ENCODE measurements around the gene SLC44A1. TPM values are rescaled to one million over a fixed set of nuclear protein-coding genes. Genes with fewer than 3 reads are reported as not detected.

Gene SLC44A1
- total RNA-seq, 4 donors from 2014 or later: 45.3 to 74.9 (median 67.7) TPM

GRCh38 chr9:105218673-105219072 lies 25.8 kb upstream of the SLC44A1 start:
- WGBS, 2 donors: 67 to 71% methylated on average over 5 of the region's 5 CpGs
- no peak for DNase-seq (ENCODE audit: low spot score in 2 of 2)
- Histone ChIP-seq H3K27ac (no peak overlapping the region), H3K27me3 (no peaks in the 10 kb centered on the region), H3K4me1 (peaks cover 0 to 7% (median 3%) of the 10 kb centered on the region in 4 donors), H3K9me3 (peaks cover 0 to 15% (median 2%) of the 10 kb centered on the region in 4 donors), H3K36me3 (no peaks in the 10 kb centered on the region), H3K4me3 (no peak overlapping the region)
- TF ChIP-seq CTCF (IDR thresholded peaks at IDR 0.05) (no peak), POLR2A (IDR thresholded peaks at IDR 0.05) (no peak), EP300 (IDR thresholded peaks at IDR 0.05) (no peak)

- peaks cover 0 to 22% (median 6%) of the 10 kb centered on the region in 4 donors for H3K9me3 ChIP-seq
- no peaks in the 10 kb centered on the region for H3K36me3 ChIP-seq
- H3K27ac ChIP-seq: no peak overlapping the region
- no peak overlapping the region for H3K4me3 ChIP-seq
- TF ChIP-seq POLR2A (IDR thresholded peaks at IDR 0.05) (no peak), CTCF (IDR thresholded peaks at IDR 0.05) (no peak), EP300 (IDR thresholded peaks at IDR 0.05) (no peak)
- WGBS, 2 donors: 36 to 50% methylated on average over 1 of the region's 1 CpG
- H3K4me1 ChIP-seq: peaks cover 0 to 7% (median 3%) of the 10 kb centered on the region in 4 donors
- no peak for DNase-seq (ENCODE audit: low spot score in 2 of 2)
- H3K27me3 ChIP-seq: no peaks in the 10 kb centered on the region
Observed at GRCh38 chr9:105219291-105219805, 25.1 kb upstream of the SLC44A1 start.

GRCh38 chr9:105220451-105220850 lies 24.0 kb upstream of the SLC44A1 start:
- 89 to 90% methylated on average over 3 of the region's 3 CpGs for WGBS, 2 donors
- peaks cover 0 to 7% (median 3%) of the 10 kb centered on the region in 4 donors for H3K4me1 ChIP-seq

GRCh38 chr9:105223544-105224140 lies 20.8 kb upstream of the SLC44A1 start:
- Histone ChIP-seq H3K4me1 (no peaks in the 10 kb centered on the region), H3K4me3 (no peak overlapping the region), H3K9me3 (peaks cover 0 to 33% (median 8%) of the 10 kb centered on the region in 4 donors), H3K27me3 (no peaks in the 10 kb centered on the region), H3K36me3 (no peaks in the 10 kb centered on the region), H3K27ac (no peak overlapping the region)
- WGBS, 2 donors: 92 to 98% methylated on average over 2 of the region's 2 CpGs
- TF ChIP-seq EP300 (IDR thresholded peaks at IDR 0.05) (no peak), POLR2A (IDR thresholded peaks at IDR 0.05) (no peak), CTCF (IDR thresholded peaks at IDR 0.05) (no peak)
- DNase-seq (ENCODE audit: low spot score in 2 of 2): no peak

More at GRCh38 chr9:105220451-105220850, 24.0 kb upstream of the SLC44A1 start:
- DNase-seq (ENCODE audit: low spot score in 2 of 2): no peak
- Histone ChIP-seq H3K4me3 (no peak overlapping the region), H3K27ac (no peak overlapping the region), H3K36me3 (no peaks in the 10 kb centered on the region), H3K27me3 (no peaks in the 10 kb centered on the region), H3K9me3 (peaks cover 0 to 33% (median 8%) of the 10 kb centered on the region in 4 donors)
- TF ChIP-seq CTCF (IDR thresholded peaks at IDR 0.05): no peak
- TF ChIP-seq EP300 (IDR thresholded peaks at IDR 0.05): no peak
- TF ChIP-seq POLR2A (IDR thresholded peaks at IDR 0.05): no peak

GRCh38 chr9:105226055-105226454 lies 18.4 kb upstream of the SLC44A1 start:
- Histone ChIP-seq H3K4me3 (no peak overlapping the region), H3K27ac (no peak overlapping the region), H3K36me3 (no peaks in the 10 kb centered on the region), H3K9me3 (peaks cover 0 to 33% (median 8%) of the 10 kb centered on the region in 4 donors), H3K27me3 (no peaks in the 10 kb centered on the region), H3K4me1 (no peaks in the 10 kb centered on the region)
- TF ChIP-seq CTCF (IDR thresholded peaks at IDR 0.05): no peak
- no peak for TF ChIP-seq POLR2A (IDR thresholded peaks at IDR 0.05)
- no peak for TF ChIP-seq EP300 (IDR thresholded peaks at IDR 0.05)
- DNase-seq (ENCODE audit: low spot score in 2 of 2): no peak

All from tibial nerve (tissue), 4 donors.